ENCODE measurements around the gene ZKSCAN5. TPM values are rescaled to one million over a fixed set of nuclear protein-coding genes. Genes with fewer than 3 reads are reported as not detected.

ZKSCAN5 gene
- total and polyA plus RNA-seq, 2 experiments from 2014 or later, result 4.6 to 13.4 TPM

DNA sequence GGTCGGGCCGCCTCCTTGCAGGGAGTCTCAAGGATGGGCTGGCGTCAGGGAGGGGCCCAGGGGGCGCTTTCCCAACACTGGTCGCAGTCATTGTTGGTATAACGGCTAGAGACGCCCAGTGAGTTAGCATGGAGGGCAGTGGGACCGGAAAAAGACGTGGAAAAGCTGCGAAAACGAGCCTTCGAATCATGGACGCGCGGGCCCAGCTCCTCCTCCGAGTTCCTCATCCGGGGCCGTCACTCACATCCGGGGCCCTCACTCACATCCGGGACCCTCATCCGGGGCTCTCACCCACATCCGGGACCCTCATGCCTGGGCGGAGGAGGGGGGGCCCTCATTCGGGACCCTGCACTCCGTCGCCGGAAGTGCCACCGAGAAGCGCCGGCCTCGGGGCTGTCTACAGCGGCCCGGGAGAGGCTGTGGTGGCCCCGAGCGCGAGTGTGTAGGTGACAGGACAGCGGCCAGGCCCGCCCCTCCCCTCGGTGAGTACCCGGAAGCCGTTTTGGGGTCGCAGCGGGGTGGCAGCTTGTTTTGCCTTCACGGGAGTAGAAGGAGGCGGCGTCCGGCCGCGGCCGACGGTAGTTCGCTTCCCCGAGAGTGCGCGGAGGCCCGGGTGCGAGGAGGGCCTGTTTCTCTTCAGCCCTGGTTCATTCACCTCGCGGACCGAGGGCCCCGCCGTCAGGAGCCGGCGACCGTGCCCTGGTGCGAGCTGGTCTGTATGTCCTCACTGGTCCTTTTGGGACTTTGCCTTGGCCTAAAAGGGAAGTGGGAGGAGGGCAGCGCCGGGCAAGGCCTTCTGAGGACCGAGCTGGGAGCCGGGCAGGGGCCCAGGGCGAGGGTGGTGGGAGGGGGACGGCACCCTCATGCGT, 54.1 kb downstream of the ZKSCAN5 start, which contains the start of gene ZNF655:
TSS of gene ZNF655 (plus strand) at position 337 of the 869 bp plus-strand sequence. CDS start 1,918 bp downstream, outside the sequence.
- H3K4me1 Mint-ChIP-seq, result peaks cover 4% of the 10 kb centered on the region
- peak within 1 kb of the TSS; percentile 98 for H2AFZ ChIP-seq

More for the DNA sequence above, 54.1 kb downstream of the ZKSCAN5 start, which contains the start of gene ZNF655:
- H3K4me3 Mint-ChIP-seq, result peak within 1 kb of the TSS; percentile 98
- peak; percentile 98 for DNase-seq (ENCODE audit: low spot score)
- peaks cover 11% of the 10 kb centered on the region for H3K27me3 Mint-ChIP-seq (ENCODE audit: insufficient read depth, low read depth, poor library complexity)
- H4K20me1 ChIP-seq (replicated peaks; ENCODE audit: insufficient read depth), result peaks cover 19% of the 10 kb centered on the region
- H3K9me2 ChIP-seq (ENCODE audit: insufficient read depth), result no peaks in the 10 kb centered on the region
- H3K27me3 ChIP-seq (ENCODE audit: insufficient read depth), result no peaks in the 10 kb centered on the region
- H3K79me2 ChIP-seq (replicated peaks; ENCODE audit: insufficient read depth), result peaks cover 49% of the 10 kb centered on the region
- H3K4me3 ChIP-seq, result peak within 1 kb of the TSS; percentile 99
- peak within 1 kb of the TSS; percentile 97 for H3K27ac ChIP-seq (ENCODE audit: low read depth)
- H3K4me2 ChIP-seq, result peak within 1 kb of the TSS; percentile 98
- peak within 1 kb of the TSS; percentile 92 for H3K27ac Mint-ChIP-seq
- H3K36me3 Mint-ChIP-seq (ENCODE audit: low read depth), result peaks cover 37% of the 10 kb centered on the region
- peaks cover 29% of the 10 kb centered on the region for H3F3A ChIP-seq (replicated peaks; ENCODE audit: low read depth)
- peak; percentile 97 for ATAC-seq
- H3K4me1 ChIP-seq (ENCODE audit: insufficient read depth), result peaks cover 7% of the 10 kb centered on the region
- no peaks in the 10 kb centered on the region for H3K9me3 Mint-ChIP-seq
- H3K36me3 ChIP-seq (ENCODE audit: insufficient read depth), result peaks cover 20% of the 10 kb centered on the region
- TF ChIP-seq STAT1 (IDR thresholded peaks at IDR 0.05; ENCODE audit: unreplicated experiment) (no peak), JUNB (IDR thresholded peaks at IDR 0.05; ENCODE audit: unreplicated experiment) (no peak), POLR2AphosphoS5 (IDR thresholded peaks at IDR 0.05; ENCODE audit: low read depth) (peak; percentile 86), CREB1 (CRISPR knock-in tag; IDR thresholded peaks at IDR 0.05; ENCODE audit: low read depth) (peak; percentile 67), ZNF114 (CRISPR knock-in tag; IDR thresholded peaks at IDR 0.05) (no peak), EZH2phosphoT487 (IDR thresholded peaks at IDR 0.05; ENCODE audit: unreplicated experiment) (no peak)
- TF ChIP-seq, protein P1, sequence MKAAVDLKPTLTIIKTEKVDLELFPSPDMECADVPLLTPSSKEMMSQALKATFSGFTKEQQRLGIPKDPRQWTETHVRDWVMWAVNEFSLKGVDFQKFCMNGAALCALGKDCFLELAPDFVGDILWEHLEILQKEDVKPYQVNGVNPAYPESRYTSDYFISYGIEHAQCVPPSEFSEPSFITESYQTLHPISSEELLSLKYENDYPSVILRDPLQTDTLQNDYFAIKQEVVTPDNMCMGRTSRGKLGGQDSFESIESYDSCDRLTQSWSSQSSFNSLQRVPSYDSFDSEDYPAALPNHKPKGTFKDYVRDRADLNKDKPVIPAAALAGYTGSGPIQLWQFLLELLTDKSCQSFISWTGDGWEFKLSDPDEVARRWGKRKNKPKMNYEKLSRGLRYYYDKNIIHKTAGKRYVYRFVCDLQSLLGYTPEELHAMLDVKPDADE (IDR thresholded peaks at IDR 0.05), result peak; percentile 96
- TF ChIP-seq, protein P2, sequence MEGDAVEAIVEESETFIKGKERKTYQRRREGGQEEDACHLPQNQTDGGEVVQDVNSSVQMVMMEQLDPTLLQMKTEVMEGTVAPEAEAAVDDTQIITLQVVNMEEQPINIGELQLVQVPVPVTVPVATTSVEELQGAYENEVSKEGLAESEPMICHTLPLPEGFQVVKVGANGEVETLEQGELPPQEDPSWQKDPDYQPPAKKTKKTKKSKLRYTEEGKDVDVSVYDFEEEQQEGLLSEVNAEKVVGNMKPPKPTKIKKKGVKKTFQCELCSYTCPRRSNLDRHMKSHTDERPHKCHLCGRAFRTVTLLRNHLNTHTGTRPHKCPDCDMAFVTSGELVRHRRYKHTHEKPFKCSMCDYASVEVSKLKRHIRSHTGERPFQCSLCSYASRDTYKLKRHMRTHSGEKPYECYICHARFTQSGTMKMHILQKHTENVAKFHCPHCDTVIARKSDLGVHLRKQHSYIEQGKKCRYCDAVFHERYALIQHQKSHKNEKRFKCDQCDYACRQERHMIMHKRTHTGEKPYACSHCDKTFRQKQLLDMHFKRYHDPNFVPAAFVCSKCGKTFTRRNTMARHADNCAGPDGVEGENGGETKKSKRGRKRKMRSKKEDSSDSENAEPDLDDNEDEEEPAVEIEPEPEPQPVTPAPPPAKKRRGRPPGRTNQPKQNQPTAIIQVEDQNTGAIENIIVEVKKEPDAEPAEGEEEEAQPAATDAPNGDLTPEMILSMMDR (conservative IDR thresholded peaks at IDR 0.05; ENCODE audit: low read depth in 2 of 2), result no peak
- TF ChIP-seq, protein P3, sequence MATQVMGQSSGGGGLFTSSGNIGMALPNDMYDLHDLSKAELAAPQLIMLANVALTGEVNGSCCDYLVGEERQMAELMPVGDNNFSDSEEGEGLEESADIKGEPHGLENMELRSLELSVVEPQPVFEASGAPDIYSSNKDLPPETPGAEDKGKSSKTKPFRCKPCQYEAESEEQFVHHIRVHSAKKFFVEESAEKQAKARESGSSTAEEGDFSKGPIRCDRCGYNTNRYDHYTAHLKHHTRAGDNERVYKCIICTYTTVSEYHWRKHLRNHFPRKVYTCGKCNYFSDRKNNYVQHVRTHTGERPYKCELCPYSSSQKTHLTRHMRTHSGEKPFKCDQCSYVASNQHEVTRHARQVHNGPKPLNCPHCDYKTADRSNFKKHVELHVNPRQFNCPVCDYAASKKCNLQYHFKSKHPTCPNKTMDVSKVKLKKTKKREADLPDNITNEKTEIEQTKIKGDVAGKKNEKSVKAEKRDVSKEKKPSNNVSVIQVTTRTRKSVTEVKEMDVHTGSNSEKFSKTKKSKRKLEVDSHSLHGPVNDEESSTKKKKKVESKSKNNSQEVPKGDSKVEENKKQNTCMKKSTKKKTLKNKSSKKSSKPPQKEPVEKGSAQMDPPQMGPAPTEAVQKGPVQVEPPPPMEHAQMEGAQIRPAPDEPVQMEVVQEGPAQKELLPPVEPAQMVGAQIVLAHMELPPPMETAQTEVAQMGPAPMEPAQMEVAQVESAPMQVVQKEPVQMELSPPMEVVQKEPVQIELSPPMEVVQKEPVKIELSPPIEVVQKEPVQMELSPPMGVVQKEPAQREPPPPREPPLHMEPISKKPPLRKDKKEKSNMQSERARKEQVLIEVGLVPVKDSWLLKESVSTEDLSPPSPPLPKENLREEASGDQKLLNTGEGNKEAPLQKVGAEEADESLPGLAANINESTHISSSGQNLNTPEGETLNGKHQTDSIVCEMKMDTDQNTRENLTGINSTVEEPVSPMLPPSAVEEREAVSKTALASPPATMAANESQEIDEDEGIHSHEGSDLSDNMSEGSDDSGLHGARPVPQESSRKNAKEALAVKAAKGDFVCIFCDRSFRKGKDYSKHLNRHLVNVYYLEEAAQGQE (IDR thresholded peaks at IDR 0.05; ENCODE audit: unreplicated experiment), result no peak
- TF ChIP-seq, protein P4, sequence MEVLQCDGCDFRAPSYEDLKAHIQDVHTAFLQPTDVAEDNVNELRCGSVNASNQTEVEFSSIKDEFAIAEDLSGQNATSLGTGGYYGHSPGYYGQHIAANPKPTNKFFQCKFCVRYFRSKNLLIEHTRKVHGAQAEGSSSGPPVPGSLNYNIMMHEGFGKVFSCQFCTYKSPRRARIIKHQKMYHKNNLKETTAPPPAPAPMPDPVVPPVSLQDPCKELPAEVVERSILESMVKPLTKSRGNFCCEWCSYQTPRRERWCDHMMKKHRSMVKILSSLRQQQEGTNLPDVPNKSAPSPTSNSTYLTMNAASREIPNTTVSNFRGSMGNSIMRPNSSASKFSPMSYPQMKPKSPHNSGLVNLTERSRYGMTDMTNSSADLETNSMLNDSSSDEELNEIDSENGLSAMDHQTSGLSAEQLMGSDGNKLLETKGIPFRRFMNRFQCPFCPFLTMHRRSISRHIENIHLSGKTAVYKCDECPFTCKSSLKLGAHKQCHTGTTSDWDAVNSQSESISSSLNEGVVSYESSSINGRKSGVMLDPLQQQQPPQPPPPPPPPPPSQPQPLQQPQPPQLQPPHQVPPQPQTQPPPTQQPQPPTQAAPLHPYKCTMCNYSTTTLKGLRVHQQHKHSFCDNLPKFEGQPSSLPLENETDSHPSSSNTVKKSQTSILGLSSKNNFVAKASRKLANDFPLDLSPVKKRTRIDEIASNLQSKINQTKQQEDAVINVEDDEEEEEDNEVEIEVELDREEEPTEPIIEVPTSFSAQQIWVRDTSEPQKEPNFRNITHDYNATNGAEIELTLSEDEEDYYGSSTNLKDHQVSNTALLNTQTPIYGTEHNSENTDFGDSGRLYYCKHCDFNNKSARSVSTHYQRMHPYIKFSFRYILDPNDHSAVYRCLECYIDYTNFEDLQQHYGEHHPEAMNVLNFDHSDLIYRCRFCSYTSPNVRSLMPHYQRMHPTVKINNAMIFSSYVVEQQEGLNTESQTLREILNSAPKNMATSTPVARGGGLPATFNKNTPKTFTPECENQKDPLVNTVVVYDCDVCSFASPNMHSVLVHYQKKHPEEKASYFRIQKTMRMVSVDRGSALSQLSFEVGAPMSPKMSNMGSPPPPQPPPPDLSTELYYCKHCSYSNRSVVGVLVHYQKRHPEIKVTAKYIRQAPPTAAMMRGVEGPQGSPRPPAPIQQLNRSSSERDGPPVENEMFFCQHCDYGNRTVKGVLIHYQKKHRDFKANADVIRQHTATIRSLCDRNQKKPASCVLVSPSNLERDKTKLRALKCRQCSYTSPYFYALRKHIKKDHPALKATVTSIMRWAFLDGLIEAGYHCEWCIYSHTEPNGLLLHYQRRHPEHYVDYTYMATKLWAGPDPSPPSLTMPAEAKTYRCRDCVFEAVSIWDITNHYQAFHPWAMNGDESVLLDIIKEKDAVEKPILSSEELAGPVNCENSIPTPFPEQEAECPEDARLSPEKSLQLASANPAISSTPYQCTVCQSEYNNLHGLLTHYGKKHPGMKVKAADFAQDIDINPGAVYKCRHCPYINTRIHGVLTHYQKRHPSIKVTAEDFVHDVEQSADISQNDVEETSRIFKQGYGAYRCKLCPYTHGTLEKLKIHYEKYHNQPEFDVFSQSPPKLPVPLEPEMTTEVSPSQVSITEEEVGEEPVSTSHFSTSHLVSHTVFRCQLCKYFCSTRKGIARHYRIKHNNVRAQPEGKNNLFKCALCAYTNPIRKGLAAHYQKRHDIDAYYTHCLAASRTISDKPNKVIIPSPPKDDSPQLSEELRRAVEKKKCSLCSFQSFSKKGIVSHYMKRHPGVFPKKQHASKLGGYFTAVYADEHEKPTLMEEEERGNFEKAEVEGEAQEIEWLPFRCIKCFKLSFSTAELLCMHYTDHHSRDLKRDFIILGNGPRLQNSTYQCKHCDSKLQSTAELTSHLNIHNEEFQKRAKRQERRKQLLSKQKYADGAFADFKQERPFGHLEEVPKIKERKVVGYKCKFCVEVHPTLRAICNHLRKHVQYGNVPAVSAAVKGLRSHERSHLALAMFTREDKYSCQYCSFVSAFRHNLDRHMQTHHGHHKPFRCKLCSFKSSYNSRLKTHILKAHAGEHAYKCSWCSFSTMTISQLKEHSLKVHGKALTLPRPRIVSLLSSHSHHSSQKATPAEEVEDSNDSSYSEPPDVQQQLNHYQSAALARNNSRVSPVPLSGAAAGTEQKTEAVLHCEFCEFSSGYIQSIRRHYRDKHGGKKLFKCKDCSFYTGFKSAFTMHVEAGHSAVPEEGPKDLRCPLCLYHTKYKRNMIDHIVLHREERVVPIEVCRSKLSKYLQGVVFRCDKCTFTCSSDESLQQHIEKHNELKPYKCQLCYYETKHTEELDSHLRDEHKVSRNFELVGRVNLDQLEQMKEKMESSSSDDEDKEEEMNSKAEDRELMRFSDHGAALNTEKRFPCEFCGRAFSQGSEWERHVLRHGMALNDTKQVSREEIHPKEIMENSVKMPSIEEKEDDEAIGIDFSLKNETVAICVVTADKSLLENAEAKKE (CRISPR knock-in tag; IDR thresholded peaks at IDR 0.05), result no peak
